Measurements from ENCODE around the gene GATA3.

GATA3 gene

DNA sequence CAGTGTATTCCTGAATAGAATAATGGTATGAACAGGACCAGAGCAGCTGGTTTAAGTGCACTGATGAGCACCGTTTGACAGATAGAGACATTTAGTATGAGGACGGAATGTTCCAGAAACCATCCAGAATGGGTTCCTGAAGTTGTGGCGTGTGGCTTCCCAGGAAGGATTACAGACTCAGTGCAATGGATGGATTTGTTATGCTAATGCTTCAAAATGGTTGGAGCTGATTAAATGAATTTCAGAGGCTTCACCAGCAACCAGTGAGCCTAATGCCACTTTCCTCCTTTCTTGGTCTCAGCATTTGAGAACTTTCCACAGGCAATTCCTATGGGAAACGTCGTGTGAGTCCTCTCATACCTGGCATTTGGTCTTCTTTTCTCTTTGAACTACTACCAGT is 9.9 kb downstream of the GATA3 start:
- no peak for DNase-seq (ENCODE audit: low read depth in 2 of 2)

DNA sequence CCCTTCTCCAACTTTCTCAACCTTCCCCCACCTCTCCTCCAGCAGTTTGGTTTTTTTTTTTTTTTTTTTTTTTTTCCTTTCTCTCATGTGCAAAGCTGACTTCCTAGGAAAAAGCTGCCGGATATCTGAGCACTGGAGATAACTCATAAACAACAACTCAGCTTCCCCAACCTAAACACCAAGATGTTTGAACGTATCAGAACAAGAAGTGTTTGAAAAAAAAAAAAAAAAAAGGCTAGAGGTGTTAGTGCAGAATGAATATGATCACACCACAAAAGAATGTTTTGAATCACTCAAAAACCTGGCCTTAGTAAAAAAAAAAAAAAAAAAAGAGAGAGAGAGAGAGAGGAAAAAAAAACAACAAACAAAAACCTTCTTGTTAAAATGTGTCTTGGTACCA is 11.2 kb downstream of the GATA3 start:
- no peak for DNase-seq (ENCODE audit: low read depth in 2 of 2)

DNA sequence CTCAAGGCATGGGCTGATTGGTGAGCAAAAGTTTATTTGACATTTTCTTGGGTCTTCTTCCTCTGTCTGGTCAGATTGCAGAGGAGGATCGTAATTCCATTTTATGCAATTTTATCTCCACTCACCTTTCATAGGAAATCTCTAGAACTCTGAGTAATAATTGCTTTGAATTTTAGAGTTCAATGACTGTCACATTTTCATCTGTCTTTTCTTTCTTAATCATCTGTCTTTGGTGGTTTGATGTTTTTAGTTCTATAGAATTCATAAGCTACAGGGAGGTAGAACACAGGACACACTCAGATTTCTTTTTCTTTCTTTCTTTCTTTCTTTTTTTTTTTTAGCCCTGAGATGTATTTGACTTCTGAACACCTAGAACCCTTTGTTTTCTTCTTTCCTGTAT is 11.6 kb downstream of the GATA3 start:
- no peak for DNase-seq (ENCODE audit: low read depth in 2 of 2)

DNA sequence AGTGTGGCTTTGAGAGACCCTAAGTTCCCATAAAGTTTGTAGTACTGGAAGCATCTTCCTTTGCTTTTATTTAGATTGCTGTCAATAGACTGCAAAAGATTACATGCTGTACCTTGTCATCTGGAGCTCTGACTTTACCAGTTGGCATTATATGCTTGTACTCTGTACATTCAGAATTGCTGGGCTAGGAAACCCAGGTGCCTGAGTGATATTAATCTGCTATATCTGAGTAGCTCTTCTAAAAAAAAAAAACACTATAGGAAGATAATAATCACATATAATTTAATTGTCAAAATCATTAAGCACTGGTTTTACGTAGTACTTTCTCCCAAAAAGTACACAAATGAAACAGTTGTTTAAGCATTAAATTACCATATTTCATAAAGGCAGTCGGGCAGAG is 12.3 kb downstream of the GATA3 start:
- DNase-seq (ENCODE audit: low read depth in 2 of 2) = no peak

DNA sequence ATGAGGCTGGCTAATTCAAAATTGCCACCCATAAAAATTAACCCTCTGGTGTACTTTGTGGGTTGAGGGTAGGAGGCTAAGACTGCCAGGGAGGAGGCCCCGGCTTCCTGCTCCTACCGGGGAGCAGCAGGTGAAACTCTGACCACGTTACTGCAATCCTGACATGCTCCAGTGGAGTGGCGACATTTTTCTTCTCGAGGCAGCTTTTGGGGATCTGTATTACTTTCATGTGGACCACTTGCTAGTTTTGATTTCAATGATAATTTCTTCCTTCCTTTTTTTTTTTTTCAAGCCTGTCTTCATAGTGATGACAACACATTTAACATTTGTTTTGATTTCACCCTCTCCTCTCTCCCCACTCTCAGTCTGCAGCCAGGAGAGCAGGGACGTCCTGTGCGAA is 14.6 kb downstream of the GATA3 start:
- no peak for DNase-seq (ENCODE audit: low read depth in 2 of 2)

DNA sequence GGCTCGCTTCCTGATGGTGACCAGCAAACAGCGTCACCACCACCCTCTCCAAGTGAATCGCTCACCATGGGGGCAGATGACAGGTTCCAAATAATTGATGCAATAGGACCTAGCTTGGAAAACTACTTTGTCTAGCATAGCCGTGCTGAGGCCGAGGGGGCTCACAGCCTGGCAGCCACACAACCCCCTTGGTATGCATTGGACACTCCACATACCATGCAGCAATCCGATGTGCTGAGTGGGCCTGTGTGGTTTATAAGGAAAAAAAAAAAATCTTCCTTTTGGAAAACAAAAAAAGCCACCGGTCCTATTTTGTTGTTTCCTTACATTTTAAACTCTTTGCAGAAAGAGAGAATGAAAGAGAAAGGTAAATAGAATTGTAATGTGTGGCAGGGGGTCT is 15.1 kb downstream of the GATA3 start:
- DNase-seq (ENCODE audit: low read depth in 2 of 2) = no peak

DNA sequence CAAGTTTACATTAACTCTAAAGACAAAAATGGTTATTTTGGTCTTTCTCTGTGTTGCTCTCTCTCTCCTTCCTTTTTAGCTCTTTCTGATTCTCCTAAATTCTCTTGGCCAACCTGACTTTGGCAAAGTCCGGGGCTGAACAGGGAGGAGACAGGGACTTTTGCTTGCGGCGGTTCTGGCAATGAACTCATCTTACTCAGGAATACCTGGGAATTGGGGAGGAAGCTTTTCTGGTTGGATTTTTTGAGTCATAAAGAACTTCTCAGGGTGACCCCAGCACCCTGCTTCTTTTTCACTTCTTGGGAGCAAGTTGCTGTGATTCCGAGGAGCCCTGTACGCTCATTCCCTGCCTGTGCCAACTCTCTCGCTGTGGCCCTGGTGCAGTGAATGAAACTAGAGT is 16.0 kb downstream of the GATA3 start:
- DNase-seq (ENCODE audit: low read depth in 2 of 2) = no peak

DNA sequence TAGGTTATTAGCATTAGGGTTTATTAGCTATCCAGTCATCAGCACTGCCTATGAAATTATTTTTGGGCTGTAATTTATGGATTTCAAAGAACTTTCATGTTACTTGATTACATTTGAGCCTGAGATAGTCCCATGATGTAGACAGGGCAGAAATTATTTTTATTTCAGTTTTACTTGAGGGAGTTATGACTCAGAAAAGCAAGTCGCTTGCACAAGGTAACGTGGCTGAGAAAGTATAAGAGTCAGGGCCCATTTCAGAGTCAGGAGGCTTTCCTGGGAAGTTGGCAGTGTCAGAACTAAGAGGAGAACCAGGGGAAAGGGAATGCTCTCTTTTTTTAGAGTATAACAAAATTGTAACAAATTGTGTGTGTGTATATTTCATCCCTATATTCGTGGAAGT is 16.5 kb downstream of the GATA3 start:
- no peak for DNase-seq (ENCODE audit: low read depth in 2 of 2)

DNA sequence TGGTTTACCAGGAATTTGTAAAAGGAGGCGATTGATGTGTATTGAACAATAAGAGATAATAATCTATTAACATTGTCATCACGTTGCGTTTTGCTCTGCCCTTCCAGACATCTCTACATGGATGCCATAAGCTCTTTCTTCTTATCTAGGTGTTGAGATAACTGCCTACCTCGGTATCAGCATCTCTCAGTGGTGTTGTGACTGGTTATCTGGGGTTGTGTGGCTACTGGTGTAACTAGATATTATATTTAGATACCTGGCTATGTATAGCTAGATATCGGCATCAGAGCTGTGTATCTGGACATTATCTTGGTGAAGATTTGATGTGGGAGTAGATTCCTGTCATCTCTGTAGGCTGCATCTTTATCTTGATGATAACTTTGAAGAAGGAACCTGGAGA is 17.2 kb downstream of the GATA3 start:
- no peak for DNase-seq (ENCODE audit: low read depth in 2 of 2)

DNA sequence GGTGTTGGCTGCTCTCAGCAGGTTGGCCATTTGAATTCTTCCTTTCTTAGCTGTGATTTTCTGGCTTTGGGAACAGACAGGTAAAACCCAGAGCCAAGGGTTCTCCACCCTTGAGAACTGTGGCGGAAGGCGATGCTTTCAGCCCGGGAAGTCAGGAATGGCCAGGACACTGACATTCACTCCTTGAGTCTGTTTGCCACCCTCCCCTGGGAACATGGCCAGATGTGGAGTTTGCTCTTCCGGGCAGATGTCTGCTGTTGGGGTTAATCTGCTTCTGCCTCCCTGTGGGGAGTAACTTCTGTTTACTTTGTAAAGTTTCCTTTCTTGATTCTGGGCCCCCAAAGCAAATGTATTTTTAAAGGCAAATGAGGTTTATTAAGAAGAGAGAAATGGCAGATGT is 17.7 kb downstream of the GATA3 start:
- DNase-seq (ENCODE audit: low read depth in 2 of 2) = no peak

DNA sequence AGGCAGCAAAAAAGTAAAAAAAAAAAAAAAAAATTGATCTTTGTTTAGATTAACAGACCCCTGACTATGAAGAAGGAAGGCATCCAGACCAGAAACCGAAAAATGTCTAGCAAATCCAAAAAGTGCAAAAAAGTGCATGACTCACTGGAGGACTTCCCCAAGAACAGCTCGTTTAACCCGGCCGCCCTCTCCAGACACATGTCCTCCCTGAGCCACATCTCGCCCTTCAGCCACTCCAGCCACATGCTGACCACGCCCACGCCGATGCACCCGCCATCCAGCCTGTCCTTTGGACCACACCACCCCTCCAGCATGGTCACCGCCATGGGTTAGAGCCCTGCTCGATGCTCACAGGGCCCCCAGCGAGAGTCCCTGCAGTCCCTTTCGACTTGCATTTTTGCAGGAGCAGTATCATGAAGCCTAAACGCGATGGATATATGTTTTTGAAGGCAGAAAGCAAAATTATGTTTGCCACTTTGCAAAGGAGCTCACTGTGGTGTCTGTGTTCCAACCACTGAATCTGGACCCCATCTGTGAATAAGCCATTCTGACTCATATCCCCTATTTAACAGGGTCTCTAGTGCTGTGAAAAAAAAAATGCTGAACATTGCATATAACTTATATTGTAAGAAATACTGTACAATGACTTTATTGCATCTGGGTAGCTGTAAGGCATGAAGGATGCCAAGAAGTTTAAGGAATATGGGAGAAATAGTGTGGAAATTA is 19.4 kb downstream of the GATA3 start:
- DNase-seq (ENCODE audit: low read depth in 2 of 2) = no peak

DNA sequence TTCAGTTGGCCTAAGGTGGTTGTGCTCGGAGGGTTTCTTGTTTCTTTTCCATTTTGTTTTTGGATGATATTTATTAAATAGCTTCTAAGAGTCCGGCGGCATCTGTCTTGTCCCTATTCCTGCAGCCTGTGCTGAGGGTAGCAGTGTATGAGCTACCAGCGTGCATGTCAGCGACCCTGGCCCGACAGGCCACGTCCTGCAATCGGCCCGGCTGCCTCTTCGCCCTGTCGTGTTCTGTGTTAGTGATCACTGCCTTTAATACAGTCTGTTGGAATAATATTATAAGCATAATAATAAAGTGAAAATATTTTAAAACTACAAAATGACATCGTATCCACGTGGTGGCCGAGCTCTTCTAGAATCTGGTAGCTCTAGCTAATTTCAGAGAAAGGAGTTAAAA is 20.4 kb downstream of the GATA3 start:
- DNase-seq (ENCODE audit: low read depth in 2 of 2) = no peak

DNA sequence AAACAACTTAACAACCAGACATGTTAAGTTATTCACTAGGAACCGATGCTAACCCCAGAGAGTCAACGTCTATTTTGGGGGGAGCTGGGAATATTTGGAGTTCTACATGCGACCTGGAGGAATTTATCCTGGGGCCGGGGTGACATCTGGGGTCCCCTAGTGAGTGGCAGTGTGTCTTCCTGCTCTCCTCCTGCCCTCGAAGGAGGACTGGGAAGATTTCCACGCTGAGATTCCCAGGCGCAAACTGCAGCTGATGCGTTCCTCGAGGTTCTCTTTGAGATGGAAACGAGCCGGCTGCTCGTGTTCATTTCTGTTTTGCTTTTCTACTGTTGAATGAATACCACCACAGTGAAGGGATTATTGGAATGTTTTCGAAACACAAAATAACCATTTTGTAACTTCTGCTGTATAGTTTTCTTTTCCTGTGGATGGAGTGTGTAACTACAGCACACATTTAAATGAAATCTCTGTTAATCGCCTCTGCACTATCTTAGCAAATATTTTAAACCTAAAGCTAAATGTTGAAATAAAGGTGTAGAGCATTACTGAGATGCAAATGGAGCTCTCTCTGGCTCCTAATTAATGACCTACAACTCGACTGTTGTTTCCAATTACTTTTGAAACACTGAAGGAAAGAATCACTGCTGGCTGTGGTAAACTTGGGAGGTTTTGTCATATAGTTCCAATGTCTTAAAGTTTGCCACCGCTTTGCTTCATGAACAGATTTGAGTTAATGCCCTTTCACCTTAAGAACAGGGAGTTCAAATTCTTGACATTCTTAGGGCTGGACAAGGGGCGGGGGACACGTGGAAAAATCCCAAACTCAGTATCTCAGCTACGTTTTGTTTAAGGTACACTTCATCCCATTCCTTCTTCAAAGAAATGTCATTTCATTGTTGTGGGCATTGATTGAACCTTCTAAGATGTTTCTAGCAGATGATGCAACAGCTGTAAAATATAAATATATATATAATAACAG is 21.1 kb downstream of the GATA3 start:
- DNase-seq (ENCODE audit: low read depth in 2 of 2) = no peak

DNA sequence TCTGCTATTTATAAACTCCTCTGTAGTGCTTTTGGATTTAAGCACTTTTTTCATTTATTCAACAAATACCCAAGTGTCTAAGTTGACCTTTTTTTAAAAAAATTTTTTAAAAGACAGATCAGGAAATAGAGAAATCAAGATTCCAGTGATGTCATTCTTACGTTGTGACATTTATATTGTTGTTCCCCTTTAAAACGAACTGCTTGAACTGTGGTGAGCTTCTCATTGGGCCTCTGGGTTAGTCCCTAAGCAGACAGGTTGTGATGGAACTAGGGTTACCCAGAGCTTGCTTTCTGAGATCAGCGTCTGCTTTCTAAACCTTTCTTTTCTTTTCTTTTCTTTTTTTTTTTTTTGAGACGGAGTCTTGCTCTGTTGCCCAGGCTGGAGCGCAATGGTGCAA is 22.4 kb downstream of the GATA3 start:
- DNase-seq (ENCODE audit: low read depth in 2 of 2) = no peak

DNA sequence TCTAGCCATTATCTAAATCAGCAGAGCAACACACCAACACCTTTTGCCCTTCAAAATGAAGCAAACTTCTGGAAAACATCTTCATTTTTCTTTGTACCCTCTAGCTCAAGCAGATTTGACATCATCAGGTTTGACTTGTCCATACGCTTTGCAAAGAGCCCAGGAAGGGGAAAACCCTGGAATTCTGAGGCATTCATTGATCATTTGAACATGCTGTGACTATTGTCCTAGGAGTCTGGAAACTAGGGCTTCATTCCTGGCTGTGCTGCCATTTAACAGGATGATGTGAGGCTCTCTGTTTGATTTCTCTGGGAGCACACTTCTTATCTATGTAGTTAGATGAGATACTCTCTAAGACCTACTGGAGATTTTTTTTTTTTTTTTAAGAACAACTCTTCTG is 23.5 kb downstream of the GATA3 start:
- no peak for DNase-seq (ENCODE audit: low read depth in 2 of 2)

DNA sequence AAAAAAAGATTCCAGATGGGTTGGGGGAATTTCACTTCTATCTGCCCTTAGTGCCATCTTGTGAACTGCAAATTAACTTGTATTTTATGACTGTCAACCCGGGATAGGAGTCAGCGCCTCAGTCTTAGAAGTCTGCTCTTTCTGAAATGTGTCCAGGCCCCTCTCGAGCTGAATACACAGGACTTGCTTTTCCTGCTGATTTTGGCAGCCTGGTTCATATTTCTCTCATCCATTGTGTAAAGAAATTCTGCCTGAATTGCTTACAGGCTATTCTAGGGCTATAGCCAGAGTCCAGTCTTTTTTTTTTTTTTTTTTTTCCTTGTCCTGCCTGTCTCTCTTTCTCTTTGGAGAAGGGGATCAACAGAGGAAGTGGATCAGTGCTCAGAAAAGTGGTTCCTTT is 24.6 kb downstream of the GATA3 start:
- DNase-seq (ENCODE audit: low read depth in 2 of 2) = no peak

DNA sequence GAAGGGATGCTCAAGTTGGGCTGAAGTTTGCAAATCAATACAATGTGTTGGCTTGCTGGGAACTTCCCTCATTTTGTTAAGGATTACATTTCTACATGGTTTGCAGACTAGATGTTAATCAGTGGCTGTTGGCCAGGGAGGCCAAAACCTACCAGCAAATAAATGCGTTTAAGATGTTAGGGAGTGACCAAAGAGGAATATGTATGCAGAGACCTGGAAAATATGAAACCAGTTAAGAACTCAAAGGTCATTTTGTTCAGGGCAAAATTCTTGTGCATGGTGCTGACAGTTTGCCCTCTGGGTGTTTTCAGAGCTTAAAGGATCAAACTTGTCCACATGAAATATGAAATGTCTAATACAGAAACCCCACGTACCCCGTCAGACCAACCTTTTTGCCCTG is 30.3 kb downstream of the GATA3 start:
- no peak for DNase-seq (ENCODE audit: low read depth in 2 of 2)

DNA sequence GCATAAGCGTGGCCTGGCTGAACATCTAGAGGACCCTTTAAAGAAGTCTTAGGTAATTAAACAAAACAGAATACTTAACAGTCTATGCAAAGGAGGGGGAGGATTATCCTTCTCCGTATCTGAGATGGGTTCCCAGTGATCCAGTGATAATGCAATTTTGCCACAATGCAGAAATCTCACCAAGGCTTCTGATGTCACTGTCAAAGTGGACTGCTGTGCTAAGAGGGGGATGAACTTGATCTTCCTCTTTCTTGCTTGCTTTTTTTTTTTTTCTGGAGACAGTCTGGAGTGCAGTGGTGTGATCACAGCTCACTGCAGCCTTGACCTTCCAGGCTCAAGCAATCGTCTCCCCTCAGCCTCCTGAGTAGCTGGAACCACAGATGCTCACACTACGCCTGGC is 30.8 kb downstream of the GATA3 start:
- no peak for DNase-seq (ENCODE audit: low read depth in 2 of 2)

DNA sequence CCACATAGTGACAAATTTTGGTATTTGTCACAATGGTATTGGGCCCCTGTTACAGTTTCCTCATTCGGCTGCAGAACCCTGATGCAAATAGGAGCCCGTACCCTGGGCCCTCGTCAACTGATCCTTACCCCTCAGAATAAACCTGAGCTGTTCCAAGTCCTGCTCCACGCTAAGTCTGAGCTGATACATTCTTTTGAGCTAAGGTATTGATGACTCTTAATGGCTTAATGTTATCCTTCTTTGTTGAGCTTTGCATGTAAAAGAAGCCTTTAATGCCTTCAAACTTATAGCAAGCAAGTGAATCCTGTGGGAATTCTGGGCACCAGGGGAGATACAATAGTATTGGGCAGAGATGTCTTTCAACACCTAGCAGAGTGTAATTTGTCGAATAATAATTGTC is 31.8 kb downstream of the GATA3 start:
- no peak for DNase-seq (ENCODE audit: low read depth in 2 of 2)

DNA sequence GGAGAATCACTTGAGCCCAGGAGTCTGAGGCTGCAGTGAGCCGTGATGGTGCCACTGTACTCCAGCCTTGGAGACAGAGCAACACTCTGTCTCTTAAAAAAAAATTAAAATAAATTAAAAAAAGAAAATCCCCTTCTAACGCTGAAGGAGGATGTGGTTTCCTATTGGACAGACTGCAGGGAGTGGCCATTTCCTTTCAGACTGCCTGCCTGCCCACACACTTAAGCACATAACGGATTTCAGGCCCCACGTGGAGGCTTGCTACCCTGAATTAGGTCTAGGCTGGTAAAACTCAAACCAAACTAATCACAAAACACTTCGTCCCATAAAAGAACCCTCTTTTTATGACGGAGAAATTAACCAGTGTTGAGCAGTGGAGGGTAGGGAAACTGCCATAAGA is 34.0 kb downstream of the GATA3 start:
- peak in 1 of 2 donors; percentile 23 for DNase-seq (ENCODE audit: low read depth in 2 of 2)

DNA sequence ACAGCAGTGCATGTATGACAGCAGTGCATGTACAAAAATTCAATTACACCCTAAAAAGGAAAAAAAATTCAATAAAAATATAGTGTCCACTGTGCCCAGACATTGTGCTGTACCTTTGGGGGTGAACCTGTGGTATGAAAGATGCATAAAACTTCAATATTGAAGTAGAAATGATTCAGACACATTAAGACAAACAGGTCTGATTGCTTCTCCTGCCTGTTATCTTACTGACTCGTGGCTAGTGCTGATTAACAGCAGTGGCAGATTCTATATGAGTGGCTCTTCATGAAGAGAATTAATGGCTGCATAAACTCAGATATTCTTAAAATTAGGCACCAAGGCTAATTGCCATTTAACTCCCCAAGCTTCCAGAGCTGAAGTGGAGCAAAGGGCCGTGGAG is 37.9 kb downstream of the GATA3 start:
- DNase-seq (ENCODE audit: low read depth in 2 of 2) = no peak

DNA sequence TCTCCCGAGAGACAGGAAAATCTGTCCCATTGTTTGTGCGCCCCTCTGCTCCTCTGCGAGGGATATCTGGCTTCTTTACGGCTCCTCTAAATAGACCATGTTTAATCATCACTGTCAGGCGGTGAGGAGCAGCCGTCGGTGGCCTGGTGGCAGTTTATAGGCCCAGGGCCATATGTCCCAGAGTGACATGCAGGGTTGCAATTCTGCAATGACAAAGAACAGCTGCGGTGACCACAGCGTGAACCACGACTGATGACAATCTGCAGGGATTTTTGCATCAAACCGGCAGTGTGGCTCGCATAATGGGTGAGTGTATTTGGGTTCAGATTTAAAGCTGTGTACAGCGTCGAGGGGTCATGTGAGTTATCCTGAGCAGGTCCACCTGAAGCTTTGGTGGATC is 41.5 kb downstream of the GATA3 start:
- DNase-seq (ENCODE audit: low read depth in 2 of 2) = no peak

DNA sequence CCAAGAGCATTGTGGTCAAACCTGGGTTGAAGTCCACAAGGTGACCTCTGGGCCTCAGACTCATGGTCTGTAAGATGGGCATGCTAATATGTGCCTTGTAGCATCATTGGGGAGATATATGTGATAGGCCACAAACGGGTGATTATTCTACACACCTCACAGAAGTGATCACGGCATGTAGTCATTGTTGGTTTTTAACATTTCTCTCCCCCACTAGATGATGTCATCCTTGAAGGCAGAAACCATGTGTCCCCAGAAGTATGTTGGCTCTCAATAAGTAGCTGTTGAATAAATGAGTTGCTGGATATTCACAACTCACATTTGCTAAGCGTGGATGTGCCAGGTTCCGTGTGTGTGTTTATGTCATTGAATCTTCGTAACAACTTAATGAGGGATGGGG is 42.4 kb downstream of the GATA3 start:
- DNase-seq (ENCODE audit: low read depth in 2 of 2) = no peak

Data from stimulated activated CD4-positive, alpha-beta T cell treated with anti-CD3 and anti-CD28 coated beads, Interleukin-4, amount 100 ng/mL, for 48 hours (primary cell).